Nucleus accumbens (tissue), 56 donors: ENCODE results near the gene LILRA1.
"Not testable (repeated sequence)": the region's sequence is repeated elsewhere in the genome, so short reads cannot be mapped to it uniquely, and the experiment has no call there.

Experiments used
- DNase-seq, 56 donors: peaks; one replicate each; lab custom pipeline; 2025; lab: John Stamatoyannopoulos, UW

Gene LILRA1

GRCh38 chr19:54576411-54576976 is 16.9 kb upstream of the LILRA1 start:
- no peak for DNase-seq

- DNase-seq: no peak
Measured at GRCh38 chr19:54577334-54577733, 16.1 kb upstream of the LILRA1 start.

GRCh38 chr19:54578268-54578667 is 15.2 kb upstream of the LILRA1 start:
- not testable (repeated sequence) for DNase-seq

GRCh38 chr19:54586397-54586796 is 7.0 kb upstream of the LILRA1 start:
- DNase-seq: no peak

- DNase-seq: no peak
Measured at GRCh38 chr19:54587026-54587425, 6.4 kb upstream of the LILRA1 start.

GRCh38 chr19:54593931-54594626 is 647 bp downstream of the LILRA1 start:
- DNase-seq: not testable (repeated sequence)

- no peak for DNase-seq
Measured at GRCh38 chr19:54594737-54595136, 1.3 kb downstream of the LILRA1 start.

GRCh38 chr19:54595680-54596436 is 2.4 kb downstream of the LILRA1 start:
- not testable (repeated sequence) for DNase-seq

- no peak for DNase-seq
Measured at GRCh38 chr19:54600212-54600611, 6.8 kb downstream of the LILRA1 start.

- no peak for DNase-seq
Measured at GRCh38 chr19:54606230-54606629, 12.8 kb downstream of the LILRA1 start.

- DNase-seq: peak in 32 of 56 donors; percentile 4 to 77 (median 38)
Measured at GRCh38 chr19:54606891-54607784, 13.7 kb downstream of the LILRA1 start.

GRCh38 chr19:54607785-54608150 is 14.3 kb downstream of the LILRA1 start:
- DNase-seq: no peak

GRCh38 chr19:54608205-54608604 is 14.8 kb downstream of the LILRA1 start:
- DNase-seq: no peak

GRCh38 chr19:54608792-54609191 is 15.4 kb downstream of the LILRA1 start:
- no peak for DNase-seq

- DNase-seq: no peak
Measured at GRCh38 chr19:54609356-54609791, 15.9 kb downstream of the LILRA1 start.

- DNase-seq: no peak
Measured at GRCh38 chr19:54612428-54612827, 19.0 kb downstream of the LILRA1 start.

GRCh38 chr19:54614726-54615125 is 21.3 kb downstream of the LILRA1 start:
- DNase-seq: no peak

GRCh38 chr19:54616057-54616456 is 22.6 kb downstream of the LILRA1 start:
- no peak for DNase-seq

- DNase-seq: no peak
Measured at GRCh38 chr19:54616821-54617560, 23.6 kb downstream of the LILRA1 start.

GRCh38 chr19:54620464-54620863 is 27.0 kb downstream of the LILRA1 start:
- DNase-seq: no peak
